Measurements from ENCODE around the gene SURF4. TPM values are rescaled to one million over a fixed set of nuclear protein-coding genes. Genes with fewer than 3 reads are reported as not detected.
A peak's percentile ranks its signal among the peaks of the same experiment; 100 is the strongest.

The SURF4 gene
- total and polyA plus RNA-seq, 3 donors from 2014 or later = 150 to 163 (median 151) TPM

DNA sequence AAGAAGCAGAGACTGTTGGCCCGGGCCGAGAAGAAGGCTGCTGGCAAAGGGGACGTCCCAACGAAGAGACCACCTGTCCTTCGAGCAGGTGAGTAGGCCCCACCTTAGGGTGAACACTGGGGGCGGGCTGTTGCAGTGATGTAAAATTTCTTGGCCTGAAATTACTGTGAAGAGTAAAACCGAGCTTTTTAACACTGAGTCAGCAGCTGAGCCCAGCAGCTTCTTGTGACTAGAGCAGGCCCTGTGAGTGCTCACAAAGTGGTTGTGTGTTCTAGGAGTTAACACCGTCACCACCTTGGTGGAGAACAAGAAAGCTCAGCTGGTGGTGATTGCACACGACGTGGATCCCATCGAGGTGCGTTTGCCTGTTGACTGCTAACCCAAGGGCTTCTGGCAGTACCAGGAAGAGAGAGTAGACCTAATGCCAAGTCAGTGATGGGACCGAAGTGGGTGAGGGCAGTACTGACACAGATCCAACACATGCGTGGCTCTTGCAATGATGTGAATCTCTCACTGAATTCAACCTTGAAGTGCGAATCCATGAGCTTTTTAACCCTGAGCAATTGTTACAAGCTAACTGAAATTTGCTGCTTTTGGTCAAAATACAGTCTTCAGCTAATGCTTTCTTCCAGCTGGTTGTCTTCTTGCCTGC, 25.8 kb downstream of the SURF4 start:
- Histone ChIP-seq H3K9me3 (no peaks in the 10 kb centered on the region), H3K27me3 (no peaks in the 10 kb centered on the region), H3K27ac (no peak overlapping the region), H3K36me3 (ENCODE audit: low read depth, missing control alignments) (no peaks in the 10 kb centered on the region), H3K4me3 (no peak overlapping the region), H3K4me1 (peaks cover 24% of the 10 kb centered on the region)
- intact Hi-C loops (cut with DNase I; ENCODE audit: low total_unique reads) = no loop called here
- TF ChIP-seq, protein P1, sequence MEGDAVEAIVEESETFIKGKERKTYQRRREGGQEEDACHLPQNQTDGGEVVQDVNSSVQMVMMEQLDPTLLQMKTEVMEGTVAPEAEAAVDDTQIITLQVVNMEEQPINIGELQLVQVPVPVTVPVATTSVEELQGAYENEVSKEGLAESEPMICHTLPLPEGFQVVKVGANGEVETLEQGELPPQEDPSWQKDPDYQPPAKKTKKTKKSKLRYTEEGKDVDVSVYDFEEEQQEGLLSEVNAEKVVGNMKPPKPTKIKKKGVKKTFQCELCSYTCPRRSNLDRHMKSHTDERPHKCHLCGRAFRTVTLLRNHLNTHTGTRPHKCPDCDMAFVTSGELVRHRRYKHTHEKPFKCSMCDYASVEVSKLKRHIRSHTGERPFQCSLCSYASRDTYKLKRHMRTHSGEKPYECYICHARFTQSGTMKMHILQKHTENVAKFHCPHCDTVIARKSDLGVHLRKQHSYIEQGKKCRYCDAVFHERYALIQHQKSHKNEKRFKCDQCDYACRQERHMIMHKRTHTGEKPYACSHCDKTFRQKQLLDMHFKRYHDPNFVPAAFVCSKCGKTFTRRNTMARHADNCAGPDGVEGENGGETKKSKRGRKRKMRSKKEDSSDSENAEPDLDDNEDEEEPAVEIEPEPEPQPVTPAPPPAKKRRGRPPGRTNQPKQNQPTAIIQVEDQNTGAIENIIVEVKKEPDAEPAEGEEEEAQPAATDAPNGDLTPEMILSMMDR (IDR thresholded peaks at IDR 0.05) = no peak
- no peak for TF ChIP-seq POLR2A (IDR thresholded peaks at IDR 0.05)
- 80 to 81% methylated on average over 15 of the region's 15 CpGs for WGBS, 2 donors
- no peak for DNase-seq

DNA sequence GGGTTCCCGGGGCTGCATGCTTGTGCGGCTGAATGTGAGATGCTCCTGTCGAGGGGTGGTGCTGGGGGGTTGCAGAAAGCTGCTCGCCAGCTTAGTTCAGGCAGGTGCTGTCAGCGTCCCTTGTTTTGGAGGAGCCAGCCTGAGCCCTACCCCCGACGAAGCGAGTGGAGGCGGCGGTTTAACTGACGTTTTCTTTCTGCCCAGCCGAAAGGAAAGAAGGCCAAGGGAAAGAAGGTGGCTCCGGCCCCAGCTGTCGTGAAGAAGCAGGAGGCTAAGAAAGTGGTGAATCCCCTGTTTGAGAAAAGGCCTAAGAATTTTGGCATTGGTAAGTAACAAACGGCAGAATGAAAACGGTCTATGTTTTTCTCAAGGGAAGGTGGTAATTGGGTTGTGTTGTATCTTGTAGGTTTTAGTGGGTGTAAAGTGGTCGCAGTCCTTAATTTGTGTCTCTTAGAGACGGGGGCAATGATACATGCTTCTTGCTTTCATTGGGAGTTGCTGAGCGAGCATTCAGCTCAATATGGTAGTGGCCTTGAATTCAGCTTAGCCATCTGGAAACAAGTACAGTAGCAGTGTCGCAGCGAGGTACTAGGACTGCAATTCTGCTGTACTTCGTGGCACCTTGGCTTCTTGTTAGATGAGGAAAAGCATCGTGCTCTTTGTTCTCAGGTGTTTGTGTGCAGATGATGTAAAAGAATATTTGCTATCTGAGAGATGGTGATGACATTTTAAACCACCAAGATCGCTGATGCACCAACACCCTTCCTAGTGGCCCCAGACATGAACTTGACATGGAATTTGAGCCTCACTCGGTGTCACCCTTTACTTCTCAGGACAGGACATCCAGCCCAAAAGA, 26.9 kb downstream of the SURF4 start:
- no peak for DNase-seq
- Histone ChIP-seq H3K36me3 (ENCODE audit: low read depth, missing control alignments) (no peaks in the 10 kb centered on the region), H3K9me3 (no peaks in the 10 kb centered on the region), H3K4me1 (peaks cover 24% of the 10 kb centered on the region), H3K27ac (peak overlapping the region; percentile 89 to 90), H3K27me3 (no peaks in the 10 kb centered on the region), H3K4me3 (peak overlapping the region; percentile 98 to 99)
- TF ChIP-seq, protein P1 (IDR thresholded peaks at IDR 0.05) = no peak
- TF ChIP-seq POLR2A (IDR thresholded peaks at IDR 0.05) = no peak
- WGBS, 2 donors = 9 to 14% methylated on average over 24 to 25 of the region's 25 CpGs
- intact Hi-C loops (cut with DNase I; ENCODE audit: low total_unique reads) = no loop called here

DNA sequence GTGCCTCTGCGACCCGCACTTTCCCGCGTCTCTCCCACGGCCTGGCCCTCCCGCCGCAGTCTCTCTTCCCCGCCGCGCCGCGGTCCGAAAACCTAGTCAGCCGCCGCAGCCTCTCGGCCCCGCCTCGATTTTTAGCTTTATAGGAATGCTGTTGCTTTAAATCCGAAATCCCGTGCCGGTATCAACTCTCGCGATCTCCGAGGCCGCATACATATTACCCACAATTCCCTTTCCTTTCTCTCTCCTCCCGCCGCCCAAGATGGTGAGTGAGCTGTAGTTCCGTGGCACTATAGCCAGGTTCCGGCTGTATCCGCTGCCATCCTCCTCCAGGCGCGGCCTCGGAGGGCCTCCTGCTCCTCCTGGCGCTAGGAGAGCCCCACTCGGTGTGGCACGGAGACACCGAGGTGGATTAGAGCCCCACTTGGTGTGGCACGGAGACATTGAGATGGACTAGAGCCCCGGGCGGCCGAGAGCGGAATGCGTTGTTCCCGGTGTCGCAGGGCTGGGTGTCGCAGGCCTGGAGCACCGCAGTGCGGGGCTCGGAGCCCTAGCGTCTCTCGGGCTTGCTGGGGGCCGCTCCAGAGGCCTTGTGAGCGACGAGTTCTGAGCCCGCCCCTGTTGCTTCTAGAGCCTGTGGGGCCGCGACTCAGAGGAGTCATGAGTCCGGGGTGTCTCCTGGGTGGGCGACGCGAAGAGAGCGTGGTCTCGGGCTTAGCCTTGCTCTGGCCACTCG, 27.7 kb downstream of the SURF4 start, which contains the start of the genes MED22 and RPL7A:
Gene MED22, minus strand, starts transcription at position 147 of the 733 bp plus-strand sequence. CDS start 1,469 bp downstream, outside the sequence.
Gene RPL7A, plus strand, starts transcription at position 234 of the 733 bp plus-strand sequence. Its CDS starts 26 bp downstream, at position 260.
- Histone ChIP-seq H3K36me3 (ENCODE audit: low read depth, missing control alignments) (no peaks in the 10 kb centered on the region), H3K4me1 (peaks cover 24% of the 10 kb centered on the region), H3K27ac (peak within 1 kb of the TSS; percentile 89 to 90), H3K4me3 (peak within 1 kb of the TSS; percentile 98 to 99), H3K9me3 (no peaks in the 10 kb centered on the region), H3K27me3 (no peaks in the 10 kb centered on the region)
- TF ChIP-seq POLR2A (IDR thresholded peaks at IDR 0.05) = no peak
- TF ChIP-seq, protein P1 (IDR thresholded peaks at IDR 0.05) = peak in 2 of 3 experiments; percentile 19 to 27
- DNase-seq = peak; percentile 97
- 1% methylated on average over 25 to 64 of the region's 64 CpGs for WGBS, 2 donors
- intact Hi-C loops (cut with DNase I; ENCODE audit: low total_unique reads) = no loop called here

DNA sequence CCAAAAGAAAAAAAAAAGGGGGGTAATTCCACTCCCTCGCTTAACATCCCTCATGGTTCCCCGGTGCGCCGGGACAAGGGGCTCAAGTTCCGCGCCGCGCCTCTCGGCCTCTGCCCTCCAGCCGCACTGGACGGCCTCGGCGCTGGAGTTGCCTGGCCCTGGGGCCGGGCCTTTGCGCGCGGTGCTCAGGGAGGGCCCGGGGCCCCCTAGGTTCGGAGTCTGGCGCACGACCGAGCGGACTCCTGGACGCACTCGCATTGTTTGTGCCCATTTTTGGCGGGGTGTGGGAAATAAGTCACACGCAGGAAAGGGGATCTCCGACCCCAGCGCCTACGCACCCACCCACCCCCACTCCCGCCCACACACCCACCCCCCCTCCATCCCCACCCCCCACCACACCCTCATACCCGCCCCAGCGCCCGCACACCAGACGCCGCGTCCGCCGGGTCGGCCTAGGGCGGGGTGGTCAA, 28.3 kb downstream of the SURF4 start:
- peak overlapping the region; percentile 89 to 90 for H3K27ac ChIP-seq
- DNase-seq = no peak
- H3K9me3 ChIP-seq = no peaks in the 10 kb centered on the region
- H3K4me1 ChIP-seq = peaks cover 24% of the 10 kb centered on the region
- no peaks in the 10 kb centered on the region for H3K36me3 ChIP-seq (ENCODE audit: low read depth, missing control alignments)
- WGBS, 2 donors = 0 to 2% methylated on average over 18 to 34 of the region's 41 CpGs
- TF ChIP-seq, protein P1 (IDR thresholded peaks at IDR 0.05) = no peak
- TF ChIP-seq POLR2A (IDR thresholded peaks at IDR 0.05) = no peak
- intact Hi-C loops (cut with DNase I; ENCODE audit: low total_unique reads) = no loop called here
- peak overlapping the region; percentile 98 to 99 for H3K4me3 ChIP-seq
- H3K27me3 ChIP-seq = no peaks in the 10 kb centered on the region
